Measurements from ENCODE around the gene RHOC.

Gene RHOC

GRCh38 chr1:112675728-112676381, 31.1 kb downstream of the RHOC start:
- no peak for TF ChIP-seq CTCF (IDR thresholded peaks at IDR 0.05; ENCODE audit: borderline replicate concordance, insufficient read depth, low read depth, low read length)
- H3K4me3 ChIP-seq (ENCODE audit: low read depth, low read length): peak overlapping the region; percentile 91

GRCh38 chr1:112674986-112675727, 31.8 kb downstream of the RHOC start:
- H3K4me3 ChIP-seq (ENCODE audit: low read depth, low read length): peak overlapping the region; percentile 91
- no peak for TF ChIP-seq CTCF (IDR thresholded peaks at IDR 0.05; ENCODE audit: borderline replicate concordance, insufficient read depth, low read depth, low read length)

GRCh38 chr1:112674440-112674985, 32.4 kb downstream of the RHOC start, which contains the start of gene MOV10:
MOV10 (plus strand) TSS chr1:112674659; CDS start chr1:112674913, 254 bp downstream.
- no peak for TF ChIP-seq CTCF (IDR thresholded peaks at IDR 0.05; ENCODE audit: borderline replicate concordance, insufficient read depth, low read depth, low read length)
- peak within 1 kb of the TSS; percentile 91 for H3K4me3 ChIP-seq (ENCODE audit: low read depth, low read length)

- peak; percentile 24; the same call in 1 of the 2 replicates for TF ChIP-seq CTCF (IDR thresholded peaks at IDR 0.05; ENCODE audit: borderline replicate concordance, insufficient read depth, low read depth, low read length)
- peak overlapping the region; percentile 91 for H3K4me3 ChIP-seq (ENCODE audit: low read depth, low read length)
Observed at GRCh38 chr1:112673592-112674439, 33.1 kb downstream of the RHOC start.

GRCh38 chr1:112672842-112673241, 34.1 kb downstream of the RHOC start:
- TF ChIP-seq CTCF (IDR thresholded peaks at IDR 0.05; ENCODE audit: borderline replicate concordance, insufficient read depth, low read depth, low read length): no peak
- H3K4me3 ChIP-seq (ENCODE audit: low read depth, low read length): no peak overlapping the region

- H3K4me3 ChIP-seq (ENCODE audit: low read depth, low read length): no peak overlapping the region
- TF ChIP-seq CTCF (IDR thresholded peaks at IDR 0.05; ENCODE audit: borderline replicate concordance, insufficient read depth, low read depth, low read length): no peak
Observed at GRCh38 chr1:112672009-112672408, 34.9 kb downstream of the RHOC start.

Measured in GM12875 (cell line).